ENCODE data around the gene ACE2.
"Not testable (repeated sequence)": the region's sequence is repeated elsewhere in the genome, so short reads cannot be mapped to it uniquely, and the experiment has no call there.

The ACE2 gene

GRCh38 chrX:15600745-15601144 lies at the start of gene ACE2:
ACE2 (minus strand) TSS chrX:15600960; CDS start chrX:15600911, 49 bp downstream.
- no peak for DNase-seq

- not testable (repeated sequence) for DNase-seq
These were observed 46.8 kb upstream of the ACE2 start for GRCh38 chrX:15647510-15647909.

- DNase-seq = no peak
These were observed 45.8 kb upstream of the ACE2 start for GRCh38 chrX:15646543-15646942.

- no peak for DNase-seq
These were observed 45.3 kb upstream of the ACE2 start for GRCh38 chrX:15646031-15646430.

GRCh38 chrX:15645266-15645665 lies 44.5 kb upstream of the ACE2 start:
- no peak for DNase-seq

- DNase-seq = no peak
These were observed 43.8 kb upstream of the ACE2 start for GRCh38 chrX:15644560-15644872.

- no peak for DNase-seq
These were observed 43.2 kb upstream of the ACE2 start for GRCh38 chrX:15643786-15644559.

GRCh38 chrX:15631637-15632036 lies 30.9 kb upstream of the ACE2 start:
- no peak for DNase-seq

GRCh38 chrX:15623054-15623453 lies 22.3 kb upstream of the ACE2 start:
- no peak for DNase-seq

- DNase-seq = no peak
These were observed 18.4 kb upstream of the ACE2 start for GRCh38 chrX:15619053-15619755.

GRCh38 chrX:15617111-15617510 lies 16.4 kb upstream of the ACE2 start:
- no peak for DNase-seq

- DNase-seq = no peak
These were observed 15.8 kb upstream of the ACE2 start for GRCh38 chrX:15616531-15616930.

GRCh38 chrX:15607067-15607466 lies 6.3 kb upstream of the ACE2 start:
- no peak for DNase-seq

GRCh38 chrX:15606136-15606535 lies 5.4 kb upstream of the ACE2 start:
- no peak for DNase-seq

- no peak for DNase-seq
These were observed 4.5 kb upstream of the ACE2 start for GRCh38 chrX:15605226-15605625.

- DNase-seq = no peak
These were observed 2.0 kb upstream of the ACE2 start for GRCh38 chrX:15602761-15603160.

- DNase-seq = no peak
These were observed 1.2 kb upstream of the ACE2 start for GRCh38 chrX:15601932-15602331.

- DNase-seq = no peak
These were observed 711 bp downstream of the ACE2 start for GRCh38 chrX:15600049-15600448.

GRCh38 chrX:15599461-15599860 lies 1.3 kb downstream of the ACE2 start:
- no peak for DNase-seq

- no peak for DNase-seq
These were observed 2.7 kb downstream of the ACE2 start for GRCh38 chrX:15598026-15598425.

GRCh38 chrX:15594371-15594770 lies 6.4 kb downstream of the ACE2 start:
- no peak for DNase-seq

GRCh38 chrX:15579778-15580747 lies 20.7 kb downstream of the ACE2 start:
- DNase-seq = no peak

GRCh38 chrX:15576019-15576418 lies 24.7 kb downstream of the ACE2 start:
- DNase-seq = no peak

GRCh38 chrX:15574017-15574416 lies 26.7 kb downstream of the ACE2 start:
- DNase-seq = no peak

Measured in activated T-cell treated with anti-CD3 and anti-CD28 coated beads for 4 hours (primary cell).